K562 (cell line): ENCODE data around the gene NTRK1. TPM values are rescaled to one million over a fixed set of nuclear protein-coding genes. Genes with fewer than 3 reads are reported as not detected.

Experiments used
- DACH1 ChIP-seq: fragments of 450-650 bp; IDR thresholded peaks from 2 replicates; pipeline ENCODE4 v1.6.1; 2018; ENCODE audit not compliant: partially characterized antibody
- DEAF1 ChIP-seq: fragments of 450-650 bp; formaldehyde crosslinking; IDR thresholded peaks from 2 replicates; pipeline ENCODE4 v1.4.0; 2020; ENCODE audit warnings: mild to moderate bottlenecking, moderate library complexity
- E2F5 ChIP-seq: sonication (generic); formaldehyde crosslinking; IDR thresholded peaks from 2 replicates; pipeline ENCODE4 v1.8.0; 2022; ENCODE audit warnings: mild to moderate bottlenecking, missing genetic modification reagents
- ETV6 ChIP-seq, 3 experiments: fragments of 150-350 bp in 1 of 3; sonication (generic) in 1 of 3; formaldehyde crosslinking in 1 of 3; IDR thresholded peaks; 2 replicates each; pipeline versions ENCODE4 v1.6.1 to v1.8.0; 2014 to 2022; ENCODE audit warnings: borderline replicate concordance in 2 of 3, low read depth in 2 of 3, antibody characterized with exemption in 1 of 3, low read length in 1 of 3, mild to moderate bottlenecking in 1 of 3, missing genetic modification reagents in 1 of 3
- HBP1 ChIP-seq: fragments of 450-650 bp; formaldehyde crosslinking; IDR thresholded peaks from 2 replicates; pipeline ENCODE4 v1.4.0; 2022; ENCODE audit warnings: missing genetic modification characterization
- HMGN3 ChIP-seq: IDR thresholded peaks from 2 replicates; pipeline ENCODE4 v1.6.1; 2011; ENCODE audit warnings: borderline replicate concordance, low read depth, mild to moderate bottlenecking, mixed read lengths, low read length; ENCODE audit not compliant: insufficient read length; ENCODE audit errors: extremely low read depth
- NCOA1 ChIP-seq: fragments of 450-650 bp; IDR thresholded peaks from 2 replicates; pipeline ENCODE4 v1.6.1; 2016; ENCODE audit warnings: low read depth
- NFIC ChIP-seq: fragments of 450-650 bp; IDR thresholded peaks from 2 replicates; pipeline ENCODE4 v1.6.1; 2017; ENCODE audit warnings: mild to moderate bottlenecking, inconsistent platforms
- NRF1 ChIP-seq, 2 experiments: fragments of 450-650 bp; IDR thresholded peaks in 1 of 2; conservative IDR thresholded peaks in 1 of 2; 2 replicates each; pipeline ENCODE4 v1.6.1; 2014; ENCODE audit warnings: mild to moderate bottlenecking in 2 of 2
- PCBP1 ChIP-seq: fragments of 200-400 bp; formaldehyde crosslinking; IDR thresholded peaks from 2 replicates; pipeline ENCODE4 v1.6.1; 2018; ENCODE audit warnings: mild to moderate bottlenecking, low read depth, low read length; ENCODE audit not compliant: poor library complexity, severe bottlenecking
- RHOXF2B ChIP-seq: fragments of 250-450 bp; sonication (Bioruptor Pico); conservative IDR thresholded peaks from 2 replicates; pipeline ENCODE4 v1.5.1; 2021
- TBP ChIP-seq: optimal IDR thresholded peaks from 2 replicates; pipeline ENCODE3; 2011; ENCODE audit warnings: low read depth, low read length, improper control_type of control experiment
- ZNF445 ChIP-seq: fragments of 250-450 bp; sonication (Bioruptor Pico); IDR thresholded peaks from 2 replicates; pipeline ENCODE4 v1.4.0; 2020; ENCODE audit warnings: low read depth, mild to moderate bottlenecking, moderate library complexity
- ZNF696 ChIP-seq: fragments of 250-450 bp; sonication (Bioruptor Pico); conservative IDR thresholded peaks from 2 replicates; pipeline ENCODE4 v1.4.0; 2020; ENCODE audit warnings: mild to moderate bottlenecking, moderate library complexity
- polyA plus RNA-seq, 8 experiments: library from polyadenylated mRNA; depleted of rRNA in 4 of 8; stranded (reverse) in 5 of 8; unstranded in 3 of 8; fragments of >200 nt; fragmentation: Nextera tagmentation in 2 of 8; fragmentation: Illumina TruSeq in 1 of 8; extraction: Ambion mirVana in 2 of 8; extraction: Trizol in 1 of 8; gene quantifications; 2 replicates each; pipeline versions ENCODE4 v1.2.1 to v1.2.3, GENCODE V29; 2011 to 2014; ENCODE audit warnings: inconsistent platforms in 1 of 8, missing spikeins in 1 of 8
- total RNA-seq, 7 experiments: library from RNA; depleted of rRNA in 6 of 7; stranded (reverse); fragments of >200 nt in 6 of 7; fragmentation: Illumina TruSeq in 2 of 7; extraction: Trizol in 2 of 7; gene quantifications; 2 replicates each; pipeline versions ENCODE4 v1.2.1 to v1.2.3, GENCODE V29; 2011 to 2021; ENCODE audit warnings: low replicate concordance in 1 of 7
- TF ChIP-seq, protein P1 (sequence below): fragments of 250-450 bp; sonication (Bioruptor Pico); IDR thresholded peaks from 2 replicates; pipeline ENCODE4 v1.5.0; 2022; ENCODE audit warnings: mild to moderate bottlenecking
- TF ChIP-seq, protein P2 (sequence below), 2 experiments: fragments of 150-350 bp in 1 of 2; IDR thresholded peaks; 2 replicates each; pipeline ENCODE4 v1.6.1; 2012 to 2016; ENCODE audit warnings: low read depth in 2 of 2, low read length in 2 of 2, mild to moderate bottlenecking in 1 of 2, moderate library complexity in 1 of 2

NTRK1 gene
- total and polyA plus RNA-seq, 9 of the 15 experiments (the other 6 are each of a cell fraction or from before 2014, with no cell fraction given), result 0.46 to 30.0 (median 7.9) TPM

GRCh38 chr1:156927215-156928042 lies 66.8 kb downstream of the NTRK1 start (continued):
- TF ChIP-seq E2F5 (CRISPR knock-in tag) (no peak), PCBP1 (no peak), NFIC (peak; percentile 26; the same call in 1 of the 2 replicates), DACH1 (no peak), ZNF696 (CRISPR knock-in tag) (no peak), DEAF1 (peak; percentile 64; the same call in 1 of the 2 replicates), NCOA1 (no peak), RHOXF2B (no peak), TBP (no peak), ZNF445 (no peak), HMGN3 (no peak), NRF1 (conservative IDR thresholded peaks at IDR 0.05 in 1 of 2, IDR thresholded peaks at IDR 0.05 in 1 of 2) (peak; percentile 36 to 53; a peak in 2 of 4 replicates), HBP1 (CRISPR knock-in tag) (no peak), ETV6 (IDR thresholded peaks at IDR 0.05; ENCODE audit: borderline replicate concordance in 1 of 2, low read depth in 2 of 2, low read length in 1 of 2) (no peak), ETV6 (CRISPR knock-in tag; IDR thresholded peaks at IDR 0.05; ENCODE audit: borderline replicate concordance) (no peak)
- TF ChIP-seq, protein P1, sequence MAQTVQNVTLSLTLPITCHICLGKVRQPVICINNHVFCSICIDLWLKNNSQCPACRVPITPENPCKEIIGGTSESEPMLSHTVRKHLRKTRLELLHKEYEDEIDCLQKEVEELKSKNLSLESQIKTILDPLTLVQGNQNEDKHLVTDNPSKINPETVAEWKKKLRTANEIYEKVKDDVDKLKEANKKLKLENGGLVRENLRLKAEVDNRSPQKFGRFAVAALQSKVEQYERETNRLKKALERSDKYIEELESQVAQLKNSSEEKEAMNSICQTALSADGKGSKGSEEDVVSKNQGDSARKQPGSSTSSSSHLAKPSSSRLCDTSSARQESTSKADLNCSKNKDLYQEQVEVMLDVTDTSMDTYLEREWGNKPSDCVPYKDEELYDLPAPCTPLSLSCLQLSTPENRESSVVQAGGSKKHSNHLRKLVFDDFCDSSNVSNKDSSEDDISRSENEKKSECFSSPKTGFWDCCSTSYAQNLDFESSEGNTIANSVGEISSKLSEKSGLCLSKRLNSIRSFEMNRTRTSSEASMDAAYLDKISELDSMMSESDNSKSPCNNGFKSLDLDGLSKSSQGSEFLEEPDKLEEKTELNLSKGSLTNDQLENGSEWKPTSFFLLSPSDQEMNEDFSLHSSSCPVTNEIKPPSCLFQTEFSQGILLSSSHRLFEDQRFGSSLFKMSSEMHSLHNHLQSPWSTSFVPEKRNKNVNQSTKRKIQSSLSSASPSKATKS, result no peak
- TF ChIP-seq, protein P2, sequence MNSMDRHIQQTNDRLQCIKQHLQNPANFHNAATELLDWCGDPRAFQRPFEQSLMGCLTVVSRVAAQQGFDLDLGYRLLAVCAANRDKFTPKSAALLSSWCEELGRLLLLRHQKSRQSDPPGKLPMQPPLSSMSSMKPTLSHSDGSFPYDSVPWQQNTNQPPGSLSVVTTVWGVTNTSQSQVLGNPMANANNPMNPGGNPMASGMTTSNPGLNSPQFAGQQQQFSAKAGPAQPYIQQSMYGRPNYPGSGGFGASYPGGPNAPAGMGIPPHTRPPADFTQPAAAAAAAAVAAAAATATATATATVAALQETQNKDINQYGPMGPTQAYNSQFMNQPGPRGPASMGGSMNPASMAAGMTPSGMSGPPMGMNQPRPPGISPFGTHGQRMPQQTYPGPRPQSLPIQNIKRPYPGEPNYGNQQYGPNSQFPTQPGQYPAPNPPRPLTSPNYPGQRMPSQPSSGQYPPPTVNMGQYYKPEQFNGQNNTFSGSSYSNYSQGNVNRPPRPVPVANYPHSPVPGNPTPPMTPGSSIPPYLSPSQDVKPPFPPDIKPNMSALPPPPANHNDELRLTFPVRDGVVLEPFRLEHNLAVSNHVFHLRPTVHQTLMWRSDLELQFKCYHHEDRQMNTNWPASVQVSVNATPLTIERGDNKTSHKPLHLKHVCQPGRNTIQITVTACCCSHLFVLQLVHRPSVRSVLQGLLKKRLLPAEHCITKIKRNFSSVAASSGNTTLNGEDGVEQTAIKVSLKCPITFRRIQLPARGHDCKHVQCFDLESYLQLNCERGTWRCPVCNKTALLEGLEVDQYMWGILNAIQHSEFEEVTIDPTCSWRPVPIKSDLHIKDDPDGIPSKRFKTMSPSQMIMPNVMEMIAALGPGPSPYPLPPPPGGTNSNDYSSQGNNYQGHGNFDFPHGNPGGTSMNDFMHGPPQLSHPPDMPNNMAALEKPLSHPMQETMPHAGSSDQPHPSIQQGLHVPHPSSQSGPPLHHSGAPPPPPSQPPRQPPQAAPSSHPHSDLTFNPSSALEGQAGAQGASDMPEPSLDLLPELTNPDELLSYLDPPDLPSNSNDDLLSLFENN (IDR thresholded peaks at IDR 0.05; ENCODE audit: low read depth in 2 of 2, low read length in 2 of 2), result no peak
